Colon (tissue), 2 donors: ENCODE measurements around the gene HORMAD1.
A peak's percentile ranks its signal among the peaks of the same experiment; 100 is the strongest.
"Not testable (repeated sequence)": the region's sequence is repeated elsewhere in the genome, so short reads cannot be mapped to it uniquely, and the experiment has no call there.

Experiments
- FAIRE-seq: peaks from 2 replicates; lab custom pipeline; 2012; peaks lifted over from hg19 to GRCh38; lab: Jason Lieb, UNC
- donor health status: control.
- donor health status: control.

HORMAD1 gene

GRCh38 chr1:150696995-150697927 is 23.4 kb downstream of the HORMAD1 start, which contains the start of gene GOLPH3L:
TSS of gene GOLPH3L (minus strand) at chr1:150697154. CDS start at chr1:150694838, 2,316 bp downstream.
- FAIRE-seq, result peak; percentile 90

GRCh38 chr1:150696590-150696989 is 24.1 kb downstream of the HORMAD1 start:
- no peak for FAIRE-seq

- FAIRE-seq, result no peak
These were observed 24.5 kb downstream of the HORMAD1 start for GRCh38 chr1:150696162-150696561.

GRCh38 chr1:150695561-150695960 is 25.1 kb downstream of the HORMAD1 start:
- no peak for FAIRE-seq

GRCh38 chr1:150692720-150693119 is 28.0 kb downstream of the HORMAD1 start:
- FAIRE-seq, result no peak

- FAIRE-seq, result no peak
These were observed 31.9 kb downstream of the HORMAD1 start for GRCh38 chr1:150688763-150689162.

GRCh38 chr1:150686275-150686674 is 34.4 kb downstream of the HORMAD1 start:
- no peak for FAIRE-seq

- no peak for FAIRE-seq
These were observed 36.8 kb downstream of the HORMAD1 start for GRCh38 chr1:150683914-150684313.

GRCh38 chr1:150678988-150679387 is 41.7 kb downstream of the HORMAD1 start:
- no peak for FAIRE-seq

- FAIRE-seq, result no peak
These were observed 45.8 kb downstream of the HORMAD1 start for GRCh38 chr1:150674881-150675280.

GRCh38 chr1:150663321-150663720 is 57.4 kb downstream of the HORMAD1 start:
- FAIRE-seq, result no peak

- no peak for FAIRE-seq
These were observed 57.9 kb downstream of the HORMAD1 start for GRCh38 chr1:150662811-150663210.

- no peak for FAIRE-seq
These were observed 59.5 kb downstream of the HORMAD1 start for GRCh38 chr1:150661156-150661555.

GRCh38 chr1:150660584-150660983 is 60.1 kb downstream of the HORMAD1 start:
- FAIRE-seq, result no peak

GRCh38 chr1:150657064-150657463 is 63.6 kb downstream of the HORMAD1 start:
- not testable (repeated sequence) for FAIRE-seq

GRCh38 chr1:150654635-150655034 is 66.1 kb downstream of the HORMAD1 start:
- not testable (repeated sequence) for FAIRE-seq

GRCh38 chr1:150650193-150650592 is 70.5 kb downstream of the HORMAD1 start:
- no peak for FAIRE-seq

GRCh38 chr1:150649441-150650075 is 71.1 kb downstream of the HORMAD1 start:
- FAIRE-seq, result no peak
